Left colon (tissue), 2 donors: ENCODE results near the gene SLC13A1. TPM values are rescaled to one million over a fixed set of nuclear protein-coding genes. Genes with fewer than 3 reads are reported as not detected.
"Not testable (repeated sequence)": the region's sequence is repeated elsewhere in the genome, so short reads cannot be mapped to it uniquely, and the experiment has no call there.

Experiments
- ATAC-seq: fragments of 200-7000 bp; cut with Tn5 transposase; one replicate; pipeline ENCODE4 v1.9.1; 2020; ENCODE audit warnings: mild to moderate bottlenecking, moderate library complexity
- DNase-seq, 2 donors: peaks; one replicate each; pipeline ENCODE4 v3.0.0-alpha.2; 2020
- intact Hi-C, 2 donors: fragments of 100-400 bp; cut with DNase I in 1 of 2; cut with micrococcal nuclease in 1 of 2; formaldehyde crosslinking; loops; one replicate each; pipeline versions ENCODE4 v1.11.2 to v1.14.0; 2022; cut with DNase I, micrococcal nuclease
- long read RNA-seq: library from polyadenylated mRNA; unstranded; transcript quantifications from one replicate; pipeline ENCODE4 v2.0.0, GENCODE V29; 2021
- total RNA-seq, 2 donors: library from RNA; stranded (reverse); fragmentation: NEBNext Ultra II Directional; extraction: Animal tissue kit (Norgen Biotek cat#: 25700); gene quantifications; one replicate each; pipeline ENCODE4 v1.2.1, GENCODE V29; 2021
- donor health status: DM: no; HTN: no; CAD: no.
- donor health status: DM: yes; HTN: yes; CAD: no.

The SLC13A1 gene, protein sequence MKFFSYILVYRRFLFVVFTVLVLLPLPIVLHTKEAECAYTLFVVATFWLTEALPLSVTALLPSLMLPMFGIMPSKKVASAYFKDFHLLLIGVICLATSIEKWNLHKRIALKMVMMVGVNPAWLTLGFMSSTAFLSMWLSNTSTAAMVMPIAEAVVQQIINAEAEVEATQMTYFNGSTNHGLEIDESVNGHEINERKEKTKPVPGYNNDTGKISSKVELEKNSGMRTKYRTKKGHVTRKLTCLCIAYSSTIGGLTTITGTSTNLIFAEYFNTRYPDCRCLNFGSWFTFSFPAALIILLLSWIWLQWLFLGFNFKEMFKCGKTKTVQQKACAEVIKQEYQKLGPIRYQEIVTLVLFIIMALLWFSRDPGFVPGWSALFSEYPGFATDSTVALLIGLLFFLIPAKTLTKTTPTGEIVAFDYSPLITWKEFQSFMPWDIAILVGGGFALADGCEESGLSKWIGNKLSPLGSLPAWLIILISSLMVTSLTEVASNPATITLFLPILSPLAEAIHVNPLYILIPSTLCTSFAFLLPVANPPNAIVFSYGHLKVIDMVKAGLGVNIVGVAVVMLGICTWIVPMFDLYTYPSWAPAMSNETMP
- total RNA-seq, result 1 to 10 TPM in 1 of 2 donors, not detected in 1; 2.6 TPM
- long read RNA-seq, partial matches to known transcripts, result 0 of 1 reads
- long read RNA-seq, other reads (novel, unspliced or antisense), result 1 of 1 reads

GRCh38 chr7:123199883-123200282 lies at the start of gene SLC13A1:
Gene SLC13A1 (minus strand): TSS chr7:123199969. CDS start chr7:123199946, 23 bp downstream.
- DNase-seq (no peak), ATAC-seq (peak; percentile 76)
- intact Hi-C loops, result no loop called here

DNA sequence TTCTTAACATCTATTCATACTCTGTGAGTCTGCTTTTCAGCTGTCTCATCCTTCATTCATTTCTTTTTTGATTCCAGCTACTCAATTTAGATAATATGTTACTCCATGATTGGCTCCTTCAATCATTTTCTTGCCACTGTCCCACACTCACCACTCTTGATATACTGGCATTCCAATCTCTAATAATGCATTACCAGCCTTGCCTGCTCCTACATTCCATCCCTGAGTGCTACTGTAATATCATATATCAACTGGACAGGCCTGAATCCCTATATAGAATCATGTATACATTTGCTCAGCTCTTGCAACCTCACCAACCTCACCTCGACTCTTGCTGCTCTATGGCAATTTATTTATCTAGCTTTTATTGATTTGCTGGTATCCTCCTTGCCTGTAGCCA lies 45.0 kb upstream of the SLC13A1 start:
- DNase-seq (no peak), ATAC-seq (no peak)
- intact Hi-C loops, result no loop called here

DNA sequence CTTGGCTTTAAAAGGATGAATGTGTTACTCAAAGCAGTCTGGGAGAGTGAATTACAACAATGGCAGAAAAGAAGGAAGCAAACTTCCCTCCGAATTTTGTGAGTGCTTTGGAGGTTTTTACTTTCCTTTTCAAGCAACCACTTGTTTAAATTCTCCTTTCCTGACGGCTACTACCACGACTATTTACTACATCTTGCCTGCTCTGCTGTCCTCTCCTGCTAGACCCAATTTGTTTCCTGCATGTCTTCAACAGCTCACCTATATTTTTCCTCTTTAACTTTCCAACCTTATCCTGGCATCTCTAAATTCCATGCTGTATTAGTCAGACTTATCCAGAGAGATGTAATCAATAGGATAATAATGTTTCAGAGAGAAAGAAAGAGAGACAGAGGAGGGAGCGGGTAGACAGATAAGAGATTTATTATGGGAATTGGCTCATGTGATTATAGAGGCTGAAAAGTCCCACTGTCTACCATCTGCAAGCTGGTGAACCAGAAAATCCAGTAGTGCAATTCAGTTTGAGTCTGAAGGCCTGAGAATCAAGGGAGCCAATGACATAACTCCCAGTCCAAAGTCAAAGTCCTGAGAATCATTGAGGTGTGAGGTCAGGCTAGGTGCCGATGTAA lies 42.8 kb upstream of the SLC13A1 start:
- DNase-seq (peak in 1 of 2 donors; percentile 24), ATAC-seq (peak; percentile 99)
- intact Hi-C loops, result no loop called here

- intact Hi-C loops, result no loop called here
- ATAC-seq, result no peak
- DNase-seq, result no peak
These were observed 42.0 kb upstream of the SLC13A1 start for GRCh38 chr7:123241809-123242208.

DNA sequence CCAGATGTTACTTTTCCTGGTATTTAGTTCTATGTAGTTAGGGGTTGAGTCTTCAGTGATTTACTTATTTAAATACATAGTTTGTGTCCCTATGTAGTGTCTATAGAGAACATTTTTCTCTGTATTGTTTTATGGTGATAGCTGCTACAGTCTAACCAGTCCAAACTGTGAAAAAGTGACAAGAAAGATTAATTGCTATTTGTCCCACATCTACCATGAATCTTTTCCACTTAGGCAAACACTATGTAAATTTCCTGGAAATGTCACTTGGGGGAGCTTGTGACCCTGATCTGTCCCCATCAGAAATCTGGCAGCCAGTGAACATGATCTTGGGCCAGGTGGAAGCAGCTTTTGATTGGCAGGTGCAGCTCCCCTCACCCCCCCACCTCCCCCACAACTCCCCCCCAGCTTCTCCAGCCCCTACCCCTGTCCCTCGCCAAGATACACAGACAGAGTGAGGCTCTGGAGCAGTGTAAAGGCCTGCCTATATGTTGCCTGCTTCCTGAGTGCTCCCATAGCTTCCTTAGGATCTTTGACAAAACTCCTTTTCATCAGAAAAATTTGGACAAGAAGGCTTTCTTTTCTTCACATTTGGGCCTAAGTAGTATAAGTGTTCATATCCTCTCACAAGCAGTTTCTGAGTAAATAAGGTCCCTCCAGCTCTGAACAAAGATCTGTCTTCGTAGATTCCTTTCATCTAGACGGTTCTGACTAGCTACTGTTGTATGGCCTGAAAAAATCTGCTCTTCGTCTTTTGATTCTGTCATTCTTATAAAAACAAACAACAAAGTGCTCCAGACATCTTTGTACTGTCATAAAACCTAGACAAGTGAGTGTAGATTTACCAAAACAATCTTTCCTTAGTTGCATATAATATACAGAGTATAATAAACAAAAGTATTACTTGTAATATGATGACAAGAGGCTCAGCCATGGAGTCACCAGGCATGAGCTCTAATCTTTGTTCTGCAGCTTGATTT lies 31.5 kb upstream of the SLC13A1 start:
- intact Hi-C loops, result no loop called here
- no peak for ATAC-seq
- no peak for DNase-seq

GRCh38 chr7:123230603-123231002 lies 30.8 kb upstream of the SLC13A1 start:
- DNase-seq (no peak), ATAC-seq (no peak)
- intact Hi-C loops, result no loop called here

DNA sequence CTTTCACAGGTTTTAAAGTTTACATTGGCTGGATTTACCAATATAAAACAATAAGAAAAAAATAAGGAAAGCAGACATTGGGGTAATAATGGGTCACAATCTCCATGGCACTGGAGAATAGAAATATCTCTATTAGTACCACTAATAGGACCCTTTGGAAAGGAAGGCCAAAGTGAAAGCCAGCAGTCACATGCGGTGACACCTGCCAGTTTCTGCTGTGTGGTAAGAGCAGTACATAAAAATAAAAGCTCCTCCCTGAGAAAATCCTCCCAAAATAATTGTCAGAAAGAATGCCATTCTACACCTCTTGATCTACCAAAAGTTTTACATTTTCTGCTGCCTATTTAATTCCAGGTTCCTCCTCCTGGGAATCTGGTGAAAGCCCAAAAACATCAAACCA lies 30.4 kb upstream of the SLC13A1 start:
- DNase-seq (no peak), ATAC-seq (no peak)
- intact Hi-C loops, result no loop called here

DNA sequence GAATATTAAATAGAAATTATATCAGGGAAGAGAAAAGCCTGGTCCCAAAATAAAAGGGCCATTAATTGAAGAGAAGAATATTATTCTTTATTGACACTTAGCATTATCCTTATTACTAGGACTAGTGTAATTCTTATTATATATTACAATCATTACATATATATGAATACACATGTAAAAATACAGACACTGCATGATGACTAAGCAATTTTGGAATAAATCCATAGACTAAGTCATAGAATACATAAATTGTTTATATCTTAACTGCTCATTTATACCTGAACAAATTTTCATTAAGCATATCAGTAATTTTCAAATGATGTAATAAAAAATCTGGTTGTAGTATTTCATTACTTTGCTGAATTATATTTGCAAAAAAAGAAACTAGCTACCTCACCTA lies 29.7 kb upstream of the SLC13A1 start:
- intact Hi-C loops, result no loop called here
- DNase-seq, result no peak

GRCh38 chr7:123227666-123228065 lies 27.9 kb upstream of the SLC13A1 start:
- ATAC-seq, intact Hi-C loops, DNase-seq: not testable (repeated sequence)

More for the DNA sequence above, 29.7 kb upstream of the SLC13A1 start:
- no peak for ATAC-seq

DNA sequence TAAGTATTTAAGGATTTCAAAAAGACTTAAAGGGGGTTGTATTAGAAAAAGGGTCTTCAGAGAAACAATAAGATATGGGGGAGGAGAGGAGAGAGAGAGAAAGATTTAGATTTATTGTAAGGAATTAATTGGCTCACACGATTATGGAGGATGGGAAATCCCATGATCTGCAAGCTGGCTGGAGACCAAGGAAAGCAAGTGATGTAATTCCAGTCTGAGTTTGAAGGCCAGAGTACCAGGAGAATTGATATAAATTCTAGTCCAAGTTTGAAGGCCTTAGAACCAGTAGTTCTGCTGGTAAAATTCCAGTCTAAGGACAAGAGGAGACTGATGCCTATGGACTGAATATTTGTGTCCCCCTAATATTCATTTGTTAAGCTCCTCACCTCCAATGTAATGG lies 20.6 kb upstream of the SLC13A1 start:
- intact Hi-C loops, result no loop called here
- DNase-seq (no peak), ATAC-seq (no peak)

DNA sequence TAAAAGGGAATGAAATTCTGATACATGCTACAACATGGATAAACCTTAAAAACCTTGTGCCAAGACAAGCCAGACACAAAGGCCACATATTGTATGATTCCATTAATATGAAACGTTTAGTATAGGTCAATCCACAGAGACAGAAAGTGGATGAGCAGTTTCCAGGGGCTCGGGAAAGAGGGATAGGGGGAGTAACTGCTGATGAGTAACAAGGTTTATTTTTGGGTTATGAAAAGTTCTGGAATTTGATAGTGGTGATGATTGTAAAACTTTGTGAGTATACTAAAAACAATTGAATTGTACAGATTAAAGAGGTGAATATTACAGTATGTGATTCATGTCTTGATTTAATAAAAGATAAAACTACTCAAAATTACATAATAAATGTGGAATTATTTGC lies 19.1 kb upstream of the SLC13A1 start:
- no peak for ATAC-seq
- intact Hi-C loops, result no loop called here
- no peak for DNase-seq

DNA sequence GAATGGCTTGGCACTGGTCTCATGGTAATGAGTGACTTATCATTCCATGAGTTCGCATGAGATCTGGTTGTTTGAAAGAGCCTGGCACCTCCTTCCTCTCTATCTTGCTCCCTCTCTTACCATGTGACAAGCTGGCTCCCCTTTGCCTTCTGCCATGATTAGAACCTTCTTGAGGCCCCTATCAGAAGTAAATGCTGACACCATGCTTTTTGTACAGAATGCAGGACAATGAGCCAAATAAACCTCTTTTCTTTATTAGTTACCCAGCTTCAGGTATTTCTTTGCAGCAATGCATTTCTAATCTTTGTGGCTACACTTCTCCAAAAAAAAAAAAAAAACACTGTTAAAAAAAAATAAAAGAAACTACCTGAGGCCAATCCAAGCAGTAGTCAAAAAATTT lies 17.1 kb upstream of the SLC13A1 start:
- no peak for ATAC-seq
- DNase-seq, result no peak
- intact Hi-C loops, result no loop called here

- intact Hi-C loops, result no loop called here
- ATAC-seq (no peak), DNase-seq (no peak)
These were observed 15.6 kb upstream of the SLC13A1 start for GRCh38 chr7:123215350-123215749.

DNA sequence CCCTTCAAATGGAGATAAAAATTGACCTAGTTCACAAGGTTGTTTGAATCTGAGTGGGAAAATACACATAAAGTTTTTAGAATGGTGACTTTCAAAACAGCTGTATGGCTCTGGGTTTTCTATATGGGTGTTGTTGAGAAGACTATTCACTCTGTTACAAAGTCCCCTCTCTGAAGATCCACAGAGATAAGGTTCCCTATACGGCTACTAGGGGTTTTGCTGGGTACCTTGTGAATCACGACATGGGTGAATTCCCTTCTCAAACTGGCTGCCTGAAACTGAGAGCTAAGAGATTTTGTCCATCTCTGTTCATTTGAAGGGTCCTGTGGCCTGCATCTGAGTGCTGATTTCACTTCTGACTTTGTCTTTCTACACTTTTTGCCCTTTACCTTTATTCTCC lies 11.8 kb upstream of the SLC13A1 start:
- no peak for DNase-seq
- ATAC-seq, result no peak
- intact Hi-C loops, result no loop called here

GRCh38 chr7:123210986-123211385 lies 11.2 kb upstream of the SLC13A1 start:
- DNase-seq (no peak), ATAC-seq (no peak)

GRCh38 chr7:123209786-123210185 lies 10.0 kb upstream of the SLC13A1 start:
- DNase-seq (peak in 1 of 2 donors; percentile 28), ATAC-seq (peak; percentile 98)
- intact Hi-C loops, result no loop called here

More at GRCh38 chr7:123210986-123211385, 11.2 kb upstream of the SLC13A1 start:
- intact Hi-C loops, result no loop called here

DNA sequence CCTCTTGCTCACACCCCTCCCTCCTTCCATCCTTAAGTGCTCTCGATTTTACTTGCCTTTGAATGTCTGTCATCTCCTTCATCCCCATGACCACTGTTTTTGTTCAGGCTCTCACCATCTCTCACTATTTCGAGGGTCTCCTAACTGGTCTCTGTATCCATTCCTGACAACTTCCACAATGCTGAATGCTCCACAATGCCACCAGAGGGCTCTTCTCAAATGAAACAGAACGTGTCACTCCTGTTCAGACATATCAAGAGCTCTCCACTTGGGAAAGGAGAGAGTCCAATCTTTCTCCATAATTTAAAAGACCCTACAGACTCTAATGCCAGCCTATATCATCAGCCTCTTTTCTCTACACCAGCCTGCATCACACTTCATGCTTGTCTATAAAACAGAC lies 9.0 kb upstream of the SLC13A1 start:
- intact Hi-C loops, result no loop called here
- DNase-seq (no peak), ATAC-seq (peak; percentile 78)

DNA sequence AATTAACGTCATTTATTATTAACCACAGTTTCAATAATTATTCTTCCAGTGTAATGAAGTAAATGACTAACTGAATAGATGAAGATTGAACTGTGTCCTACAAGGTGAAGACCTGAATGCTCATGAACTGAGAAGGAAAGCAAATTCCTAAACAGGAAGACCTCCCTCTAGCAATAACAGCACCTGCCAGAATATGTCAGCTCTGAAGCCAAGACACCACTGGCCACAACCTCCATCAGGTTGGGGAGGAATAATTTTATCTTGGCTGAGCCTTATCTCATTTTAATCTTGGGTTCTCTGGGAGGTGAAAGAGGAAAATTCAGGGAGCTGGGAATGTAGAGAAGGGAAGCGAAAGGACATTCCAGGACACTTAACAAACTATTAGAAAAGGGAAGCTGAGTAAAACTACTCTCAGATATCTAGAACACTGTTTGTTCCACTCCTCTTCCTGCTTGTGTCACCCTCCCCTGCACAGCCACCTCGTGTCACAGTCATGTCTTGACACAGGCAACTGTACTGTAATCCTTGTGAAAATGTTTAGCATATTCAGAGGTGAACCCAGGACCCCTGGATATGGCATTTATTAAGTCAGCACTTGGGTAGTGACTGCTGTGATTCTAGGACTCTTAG lies 4.6 kb upstream of the SLC13A1 start:
- intact Hi-C loops, result no loop called here
- DNase-seq, result no peak
- ATAC-seq, result no peak
